IPS-18c (cell line): ENCODE data around the gene ATP8B4.
"Not testable (repeated sequence)": the region's sequence is repeated elsewhere in the genome, so short reads cannot be mapped to it uniquely, and the experiment has no call there.

Source experiments
- H3K4me3 ChIP-seq: 2 replicates; pipeline ENCODE4 v1.7.0; 2013; ENCODE audit warnings: low read depth, mild to moderate bottlenecking, low read length, moderate library complexity; ENCODE audit not compliant: insufficient read depth
- H3K9me3 ChIP-seq: one replicate; pipeline ENCODE4 v1.6.1; 2013; ENCODE audit warnings: mild to moderate bottlenecking, low read length, moderate library complexity; ENCODE audit not compliant: control insufficient read depth, insufficient read depth

ATP8B4 gene, protein sequence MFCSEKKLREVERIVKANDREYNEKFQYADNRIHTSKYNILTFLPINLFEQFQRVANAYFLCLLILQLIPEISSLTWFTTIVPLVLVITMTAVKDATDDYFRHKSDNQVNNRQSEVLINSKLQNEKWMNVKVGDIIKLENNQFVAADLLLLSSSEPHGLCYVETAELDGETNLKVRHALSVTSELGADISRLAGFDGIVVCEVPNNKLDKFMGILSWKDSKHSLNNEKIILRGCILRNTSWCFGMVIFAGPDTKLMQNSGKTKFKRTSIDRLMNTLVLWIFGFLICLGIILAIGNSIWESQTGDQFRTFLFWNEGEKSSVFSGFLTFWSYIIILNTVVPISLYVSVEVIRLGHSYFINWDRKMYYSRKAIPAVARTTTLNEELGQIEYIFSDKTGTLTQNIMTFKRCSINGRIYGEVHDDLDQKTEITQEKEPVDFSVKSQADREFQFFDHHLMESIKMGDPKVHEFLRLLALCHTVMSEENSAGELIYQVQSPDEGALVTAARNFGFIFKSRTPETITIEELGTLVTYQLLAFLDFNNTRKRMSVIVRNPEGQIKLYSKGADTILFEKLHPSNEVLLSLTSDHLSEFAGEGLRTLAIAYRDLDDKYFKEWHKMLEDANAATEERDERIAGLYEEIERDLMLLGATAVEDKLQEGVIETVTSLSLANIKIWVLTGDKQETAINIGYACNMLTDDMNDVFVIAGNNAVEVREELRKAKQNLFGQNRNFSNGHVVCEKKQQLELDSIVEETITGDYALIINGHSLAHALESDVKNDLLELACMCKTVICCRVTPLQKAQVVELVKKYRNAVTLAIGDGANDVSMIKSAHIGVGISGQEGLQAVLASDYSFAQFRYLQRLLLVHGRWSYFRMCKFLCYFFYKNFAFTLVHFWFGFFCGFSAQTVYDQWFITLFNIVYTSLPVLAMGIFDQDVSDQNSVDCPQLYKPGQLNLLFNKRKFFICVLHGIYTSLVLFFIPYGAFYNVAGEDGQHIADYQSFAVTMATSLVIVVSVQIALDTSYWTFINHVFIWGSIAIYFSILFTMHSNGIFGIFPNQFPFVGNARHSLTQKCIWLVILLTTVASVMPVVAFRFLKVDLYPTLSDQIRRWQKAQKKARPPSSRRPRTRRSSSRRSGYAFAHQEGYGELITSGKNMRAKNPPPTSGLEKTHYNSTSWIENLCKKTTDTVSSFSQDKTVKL

DNA sequence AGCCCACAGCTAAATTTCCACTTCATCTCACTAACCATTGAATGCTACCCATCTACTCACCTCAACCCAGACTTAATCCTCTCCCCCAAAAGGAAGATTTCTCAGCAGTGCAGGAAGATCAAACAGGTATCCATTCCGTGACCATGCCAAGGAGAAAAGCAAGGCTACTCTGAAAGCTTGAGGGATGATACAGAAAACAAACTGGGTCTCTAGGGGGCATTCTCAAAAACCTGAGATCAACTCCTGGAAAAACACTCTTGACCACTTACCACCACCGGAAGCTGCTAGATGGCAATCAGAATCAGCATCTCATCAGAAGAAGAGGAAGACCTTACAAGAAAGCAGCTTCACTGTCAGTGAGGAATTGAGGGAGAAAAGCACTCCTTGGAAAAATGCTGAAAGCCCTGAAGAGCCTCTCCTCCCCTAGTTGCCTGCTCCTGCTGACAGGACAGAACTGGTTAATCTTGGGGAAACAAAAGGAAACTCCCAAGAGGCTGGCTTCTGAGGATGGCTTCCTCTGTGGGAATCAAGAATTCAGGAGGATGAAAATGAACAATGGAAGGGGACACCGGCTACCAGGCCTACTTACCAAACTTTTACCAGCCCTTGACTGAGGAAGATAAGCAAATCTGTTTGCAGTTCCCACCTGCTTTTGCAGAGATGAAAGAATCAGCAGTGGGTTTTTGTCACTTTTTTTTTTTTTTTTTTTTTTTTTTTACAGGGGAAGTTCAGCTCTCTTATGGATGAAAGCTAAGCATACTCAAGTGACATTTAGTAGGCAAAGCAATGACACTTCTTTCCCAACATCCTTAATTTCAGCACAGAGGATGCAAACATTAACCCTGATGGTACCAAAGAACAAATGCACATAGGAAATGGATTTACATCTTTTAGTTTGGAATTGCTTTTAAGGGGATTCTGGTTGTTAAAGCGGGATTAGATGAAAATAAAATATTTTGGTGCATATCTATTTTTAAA is at the start of gene ATP8B4:
Gene ATP8B4 (minus strand): TSS at position 171 of the 978 bp plus-strand sequence. CDS start 12,267 bp downstream, outside the sequence.
- no peaks in the 10 kb centered on the region for H3K9me3 ChIP-seq
- no peak within 1 kb of the TSS for H3K4me3 ChIP-seq

DNA sequence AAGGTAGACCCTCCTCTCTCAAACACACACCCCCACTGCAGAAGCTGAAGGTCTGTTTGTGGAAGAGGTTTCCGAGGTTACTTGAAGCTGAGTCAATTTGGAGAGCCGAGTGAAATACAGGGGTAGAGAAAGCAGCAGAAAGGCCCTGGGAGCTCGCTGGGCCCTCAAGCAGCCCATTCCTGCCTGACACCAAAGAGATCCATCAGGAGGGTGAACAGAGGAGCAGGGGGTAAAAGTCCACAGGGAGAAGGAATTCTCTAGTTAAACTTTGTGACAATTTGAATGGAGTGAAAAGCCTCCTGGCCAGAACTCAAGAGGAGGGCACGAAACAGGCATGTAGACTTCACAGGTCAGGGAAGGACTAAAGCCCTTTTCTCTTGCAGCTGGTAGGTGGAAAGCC is 49.3 kb upstream of the ATP8B4 start:
- H3K9me3 ChIP-seq: no peaks in the 10 kb centered on the region
- no peak overlapping the region for H3K4me3 ChIP-seq

DNA sequence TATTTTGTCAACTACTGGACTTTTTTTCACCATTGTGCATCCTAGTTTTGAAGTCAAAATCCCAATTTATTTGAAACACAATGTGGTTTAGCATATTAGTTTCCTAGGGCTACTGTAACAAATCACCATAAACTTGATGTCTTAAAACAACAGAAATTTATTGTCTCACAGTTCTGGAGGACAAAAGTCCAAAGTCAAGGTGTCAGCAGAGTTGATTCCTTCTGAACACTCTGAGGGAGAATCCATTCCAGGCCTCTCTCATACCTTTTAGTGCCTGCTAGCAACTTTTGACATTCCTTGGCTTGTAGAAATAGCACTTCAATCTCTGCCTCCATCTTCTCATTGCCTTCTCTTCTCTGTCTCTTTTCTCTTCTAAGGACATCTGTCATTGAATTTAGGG is 48.1 kb upstream of the ATP8B4 start:
- H3K4me3 ChIP-seq: no peak overlapping the region
- H3K9me3 ChIP-seq: no peaks in the 10 kb centered on the region

DNA sequence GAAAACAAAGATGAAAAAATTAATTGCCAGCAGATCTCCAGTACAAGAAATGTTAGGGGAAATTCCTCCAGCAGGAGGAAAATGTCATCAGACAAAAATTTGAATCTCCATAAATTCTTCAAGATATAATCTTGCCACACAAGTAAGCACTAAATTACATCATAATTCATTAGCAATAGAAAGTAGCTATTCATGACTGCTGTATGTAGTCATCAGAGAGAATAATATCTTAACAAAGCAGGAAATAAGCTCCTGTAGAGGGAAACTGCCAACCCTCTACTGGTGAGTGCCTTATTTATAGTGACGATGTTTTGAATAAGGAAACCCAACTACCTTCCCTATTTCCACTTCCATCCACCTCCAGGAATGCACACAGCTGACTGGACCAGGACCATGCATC is 47.2 kb upstream of the ATP8B4 start:
- H3K4me3 ChIP-seq: no peak overlapping the region
- H3K9me3 ChIP-seq: no peaks in the 10 kb centered on the region

DNA sequence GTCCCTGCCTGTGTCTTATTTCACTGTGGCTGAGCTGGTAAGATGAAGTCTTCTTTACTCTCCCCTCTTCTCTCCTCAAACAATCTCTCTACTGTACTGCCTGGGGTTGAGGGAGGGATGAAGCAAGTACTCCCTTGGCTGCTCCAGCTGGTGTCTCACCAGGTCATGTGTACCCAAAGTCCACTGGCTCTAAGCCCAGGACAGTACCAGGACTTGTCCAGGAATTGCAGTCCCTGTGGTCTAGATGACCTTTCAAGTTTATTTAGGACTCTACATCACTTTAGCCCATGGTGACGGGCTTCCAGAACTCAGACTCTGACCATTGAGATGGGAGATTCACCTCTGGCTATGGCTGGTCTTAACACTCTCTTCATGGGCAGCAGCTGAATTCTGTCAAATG is 45.4 kb upstream of the ATP8B4 start:
- no peaks in the 10 kb centered on the region for H3K9me3 ChIP-seq
- H3K4me3 ChIP-seq: no peak overlapping the region

DNA sequence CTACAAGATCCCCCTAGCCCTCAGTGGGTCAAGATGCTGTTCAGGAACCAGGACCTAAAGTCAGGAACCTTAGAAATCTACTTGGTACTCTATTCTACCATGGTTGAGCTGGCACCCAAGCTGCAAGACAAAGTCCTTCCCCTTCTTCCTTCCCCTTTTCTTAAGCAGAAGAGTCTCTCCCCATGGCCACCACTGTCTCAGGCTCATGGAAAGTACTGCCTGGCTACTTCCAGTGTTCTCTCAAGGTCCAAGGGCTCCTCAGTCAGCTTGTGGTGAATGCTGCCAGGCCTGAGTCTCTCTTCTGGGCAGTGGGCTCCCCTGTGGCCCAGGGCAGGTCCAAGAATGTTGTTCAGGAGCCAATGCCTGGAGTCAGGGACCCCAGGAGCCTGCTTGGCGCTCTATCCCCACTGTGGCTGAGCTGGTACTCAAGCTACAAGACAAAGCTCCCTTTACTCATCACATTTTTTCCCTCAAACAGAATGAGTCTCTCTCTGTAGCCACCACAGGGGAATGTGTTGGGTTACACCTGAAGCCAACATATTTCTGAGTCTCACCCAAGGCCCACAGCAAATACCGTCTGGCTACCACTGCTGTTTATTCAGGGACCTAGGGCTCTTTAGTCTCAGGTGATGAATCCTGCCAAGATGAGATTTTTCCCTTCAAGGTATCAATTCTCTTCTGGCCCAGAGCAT is 44.8 kb upstream of the ATP8B4 start:
- Histone ChIP-seq H3K4me3 (no peak overlapping the region), H3K9me3 (no peaks in the 10 kb centered on the region)

DNA sequence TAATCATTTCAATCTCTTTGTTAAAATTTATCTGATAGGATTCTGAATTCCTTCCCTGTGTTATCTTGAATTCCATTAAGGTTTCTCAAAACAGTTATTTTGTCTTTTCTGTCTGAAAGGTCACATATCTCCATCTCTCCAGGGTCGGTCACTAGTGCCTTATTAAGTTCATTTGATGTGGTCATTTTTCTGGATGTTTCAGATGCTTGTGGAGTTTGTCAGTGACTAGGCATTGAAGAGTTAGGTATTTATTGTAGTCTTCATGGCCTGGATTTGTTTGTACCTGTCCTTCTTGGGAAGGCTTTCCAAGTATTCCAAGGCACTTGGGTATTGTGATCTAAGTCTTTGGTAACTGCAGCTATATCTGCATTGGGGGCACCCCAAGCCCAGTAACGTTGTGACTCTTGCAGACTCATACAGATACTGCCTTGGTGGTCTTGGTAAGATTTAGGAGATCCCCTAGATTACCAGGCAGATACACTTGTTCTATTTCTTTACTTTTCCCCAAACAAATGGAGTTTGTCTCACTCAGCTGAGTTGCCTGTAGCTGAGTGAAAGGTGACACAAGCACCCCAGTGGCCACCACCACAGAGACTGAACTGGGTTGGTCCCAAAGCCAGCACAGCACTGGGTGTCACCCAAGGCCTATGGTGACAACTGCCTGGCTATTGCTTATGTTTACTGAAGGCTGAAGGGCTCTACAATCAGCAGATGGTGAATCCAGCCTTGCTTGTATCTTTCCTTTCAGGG is 44.1 kb upstream of the ATP8B4 start:
- H3K9me3 ChIP-seq: no peaks in the 10 kb centered on the region
- no peak overlapping the region for H3K4me3 ChIP-seq

DNA sequence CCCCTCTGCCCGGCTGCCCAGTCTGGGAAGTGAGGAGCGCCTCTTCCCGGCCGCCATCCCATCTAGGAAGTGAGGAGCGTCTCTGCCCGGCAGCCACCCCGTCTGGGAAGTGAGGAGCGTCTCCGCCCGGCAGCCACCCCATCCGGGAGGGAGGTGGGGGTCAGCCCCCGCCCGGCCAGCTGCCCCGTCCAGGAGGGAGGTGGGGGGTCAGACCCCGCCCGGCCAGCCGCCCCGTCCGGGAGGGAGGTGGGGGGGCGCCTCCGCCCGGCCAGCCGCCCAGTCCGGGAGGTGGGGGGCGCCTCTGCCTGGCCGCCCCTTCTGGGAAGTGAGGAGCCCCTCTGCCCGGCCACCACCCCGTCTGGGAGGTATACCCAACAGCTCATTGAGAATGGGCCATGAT is 39.2 kb upstream of the ATP8B4 start:
- H3K4me3 ChIP-seq, H3K9me3 ChIP-seq: not testable (repeated sequence)

DNA sequence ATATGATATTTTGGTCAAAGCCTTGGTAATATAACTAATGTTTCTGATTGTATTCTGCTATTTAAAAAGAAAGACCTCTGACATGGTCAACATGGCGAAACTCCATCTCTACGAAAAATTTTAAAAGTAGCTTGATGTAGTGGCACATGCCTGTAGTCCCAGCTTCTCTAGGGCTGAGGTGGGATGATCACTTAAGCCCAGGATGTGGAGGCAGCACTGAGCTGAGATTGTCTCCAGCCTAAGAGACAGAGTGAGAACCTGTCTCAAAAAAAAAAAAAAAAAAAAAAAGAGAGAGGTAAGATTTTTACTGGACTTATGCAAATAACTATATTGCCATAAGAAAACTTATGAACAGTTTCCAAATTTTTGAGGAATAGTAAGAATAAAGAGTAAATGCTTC is 32.4 kb upstream of the ATP8B4 start:
- H3K4me3 ChIP-seq: no peak overlapping the region
- peaks cover 2% of the 10 kb centered on the region for H3K9me3 ChIP-seq

DNA sequence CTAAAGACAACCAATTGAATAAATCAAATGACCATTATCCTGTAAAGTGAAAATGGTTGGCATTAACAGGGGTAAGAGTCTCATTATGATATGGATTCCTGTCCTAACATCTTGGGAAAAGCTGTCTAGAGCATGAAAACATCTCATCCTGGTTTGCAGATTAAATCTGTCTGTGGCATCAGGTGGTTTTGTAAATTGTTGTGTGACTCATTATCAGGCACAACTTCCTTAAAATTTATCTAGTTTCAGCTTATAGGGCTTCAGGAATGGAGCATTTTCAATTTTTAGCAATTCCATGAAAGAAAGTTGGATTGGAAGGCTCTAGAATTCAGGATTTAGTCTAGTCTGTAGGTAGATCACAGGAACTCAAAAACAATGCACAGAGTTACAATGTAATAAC is 31.8 kb upstream of the ATP8B4 start:
- Histone ChIP-seq H3K4me3 (no peak overlapping the region), H3K9me3 (no peaks in the 10 kb centered on the region)

DNA sequence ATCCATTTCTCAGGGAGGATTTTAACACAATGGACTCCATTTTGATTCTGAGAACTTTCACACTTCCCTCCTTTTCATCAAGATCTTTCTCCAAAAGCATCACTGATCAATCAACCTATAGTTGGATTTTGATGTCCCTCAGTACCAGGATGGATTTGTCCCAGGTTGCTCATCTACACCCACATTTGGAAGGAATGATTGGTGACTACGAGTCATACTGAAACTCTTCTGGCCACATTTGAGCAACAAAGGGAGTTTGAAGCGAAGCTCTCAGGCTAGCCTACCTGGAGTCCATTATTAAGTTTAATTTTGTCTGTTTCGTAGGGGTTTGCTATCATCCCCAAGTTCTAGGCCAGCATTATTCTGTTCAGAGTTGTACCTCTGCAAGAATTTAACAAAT is 31.3 kb upstream of the ATP8B4 start:
- Histone ChIP-seq H3K4me3 (no peak overlapping the region), H3K9me3 (no peaks in the 10 kb centered on the region)

DNA sequence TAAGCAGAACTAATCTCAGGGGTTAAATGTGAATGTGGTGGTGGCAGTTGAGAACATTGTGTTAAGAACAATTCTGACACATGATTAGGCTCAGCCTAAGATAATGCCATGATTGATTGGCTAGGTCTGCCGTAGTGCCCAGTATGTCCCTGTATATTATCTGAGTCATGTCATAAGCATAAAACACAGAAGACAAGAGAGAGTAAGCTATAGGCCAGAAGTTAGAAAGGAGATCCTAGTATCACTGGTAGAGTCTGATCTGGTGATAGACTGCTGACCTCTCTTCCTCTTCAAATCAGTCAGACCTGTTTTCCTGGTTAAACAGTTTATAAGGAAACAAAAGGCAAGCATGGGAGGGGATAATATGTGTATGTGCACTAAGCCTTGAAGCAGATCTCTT is 30.1 kb upstream of the ATP8B4 start:
- H3K4me3 ChIP-seq: no peak overlapping the region
- H3K9me3 ChIP-seq: no peaks in the 10 kb centered on the region

DNA sequence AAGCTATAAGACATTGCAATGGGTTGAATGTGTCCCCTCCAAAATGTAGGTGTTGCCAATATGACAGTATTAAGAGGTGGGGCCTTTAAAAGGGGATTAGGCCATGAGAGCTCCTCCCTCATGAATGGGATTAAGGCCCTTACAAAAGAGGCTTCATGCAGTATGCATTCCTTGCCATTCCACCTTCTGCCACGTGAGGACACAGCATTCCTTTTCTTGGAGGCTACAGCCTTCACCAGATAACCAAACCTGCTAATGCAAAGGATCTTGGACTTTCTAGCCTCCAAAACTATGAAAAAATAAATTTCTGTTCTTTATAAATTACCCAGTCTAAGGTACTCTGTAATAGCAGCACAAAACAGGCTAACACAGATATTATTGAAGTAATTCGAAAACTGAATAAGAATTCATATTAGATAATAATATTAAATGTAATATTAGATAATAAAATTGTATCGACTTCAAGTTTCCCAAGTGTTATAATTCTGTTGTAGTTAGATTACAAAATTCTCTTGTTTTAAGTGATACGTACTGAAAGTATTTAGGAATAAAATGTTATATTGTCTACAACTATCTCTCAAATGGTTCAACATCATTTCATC is 29.4 kb upstream of the ATP8B4 start:
- Histone ChIP-seq H3K4me3 (no peak overlapping the region), H3K9me3 (no peaks in the 10 kb centered on the region)

DNA sequence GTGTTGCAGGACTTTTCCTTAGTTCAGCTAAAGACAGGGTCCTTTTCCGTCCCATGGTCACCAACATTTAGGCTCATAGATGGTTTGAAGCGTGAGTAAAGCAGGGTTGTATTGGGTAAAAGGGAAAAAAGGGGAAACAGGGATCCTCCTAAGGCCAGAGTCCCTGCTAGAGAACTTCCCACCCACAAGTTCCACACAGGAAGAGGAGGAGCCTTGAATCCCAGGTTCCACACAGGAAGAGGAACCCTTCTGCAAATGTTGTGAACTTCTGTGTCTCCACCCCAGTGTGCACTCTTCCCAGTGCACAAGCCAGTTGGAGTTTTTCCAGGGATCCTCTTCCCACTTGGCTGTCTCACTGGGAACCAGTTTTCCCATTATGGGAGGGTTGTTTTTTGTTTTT is 27.6 kb upstream of the ATP8B4 start:
- Histone ChIP-seq H3K4me3 (no peak overlapping the region), H3K9me3 (no peaks in the 10 kb centered on the region)

DNA sequence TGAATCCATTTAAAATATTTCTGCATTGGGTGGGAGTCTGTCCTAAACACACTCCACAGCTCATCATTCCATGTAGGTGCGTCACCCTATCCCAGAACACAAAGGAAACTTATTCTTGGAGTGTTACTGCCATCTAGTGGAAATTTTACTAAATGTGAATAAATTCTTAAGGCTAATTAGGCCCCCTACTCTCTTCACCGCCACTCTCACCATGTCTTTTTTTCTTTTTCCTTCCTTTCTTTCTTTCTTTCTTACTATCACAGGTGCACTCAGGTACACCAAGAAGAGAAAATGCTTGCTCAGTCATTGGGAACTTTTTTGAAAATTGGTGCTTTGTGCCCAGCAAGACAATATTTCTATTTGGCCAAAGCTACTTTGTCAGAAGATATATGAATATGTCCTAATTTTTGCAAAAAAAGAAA is 26.4 kb upstream of the ATP8B4 start:
- Histone ChIP-seq H3K9me3 (no peaks in the 10 kb centered on the region), H3K4me3 (no peak overlapping the region)
